A549 (cell line): Measurements from ENCODE around the gene TMEM214.

Experiments used
- CTCF ChIP-seq: fragments of >200 bp; sonication (Bioruptor Twin); formaldehyde crosslinking; IDR thresholded peaks from 3 replicates; pipeline ENCODE4 v1.5.1; 2016
- NR3C1 ChIP-seq: fragments of >200 bp; sonication (Bioruptor Twin); formaldehyde crosslinking; IDR thresholded peaks from 3 replicates; pipeline ENCODE4 v1.6.1; 2017
- PHF8 ChIP-seq: fragments of 200-600 bp; sonication (generic); IDR thresholded peaks from 2 replicates; pipeline ENCODE4 v1.6.1; 2016; ENCODE audit warnings: low read depth, mild to moderate bottlenecking, antibody characterized with exemption, moderate library complexity, borderline replicate concordance
- TF ChIP-seq, protein P1 (sequence below): fragments of 200-600 bp; sonication (generic); IDR thresholded peaks from 2 replicates; pipeline ENCODE4 v1.6.1; 2016; ENCODE audit warnings: antibody characterized with exemption, mild to moderate bottlenecking, moderate library complexity

DNA sequence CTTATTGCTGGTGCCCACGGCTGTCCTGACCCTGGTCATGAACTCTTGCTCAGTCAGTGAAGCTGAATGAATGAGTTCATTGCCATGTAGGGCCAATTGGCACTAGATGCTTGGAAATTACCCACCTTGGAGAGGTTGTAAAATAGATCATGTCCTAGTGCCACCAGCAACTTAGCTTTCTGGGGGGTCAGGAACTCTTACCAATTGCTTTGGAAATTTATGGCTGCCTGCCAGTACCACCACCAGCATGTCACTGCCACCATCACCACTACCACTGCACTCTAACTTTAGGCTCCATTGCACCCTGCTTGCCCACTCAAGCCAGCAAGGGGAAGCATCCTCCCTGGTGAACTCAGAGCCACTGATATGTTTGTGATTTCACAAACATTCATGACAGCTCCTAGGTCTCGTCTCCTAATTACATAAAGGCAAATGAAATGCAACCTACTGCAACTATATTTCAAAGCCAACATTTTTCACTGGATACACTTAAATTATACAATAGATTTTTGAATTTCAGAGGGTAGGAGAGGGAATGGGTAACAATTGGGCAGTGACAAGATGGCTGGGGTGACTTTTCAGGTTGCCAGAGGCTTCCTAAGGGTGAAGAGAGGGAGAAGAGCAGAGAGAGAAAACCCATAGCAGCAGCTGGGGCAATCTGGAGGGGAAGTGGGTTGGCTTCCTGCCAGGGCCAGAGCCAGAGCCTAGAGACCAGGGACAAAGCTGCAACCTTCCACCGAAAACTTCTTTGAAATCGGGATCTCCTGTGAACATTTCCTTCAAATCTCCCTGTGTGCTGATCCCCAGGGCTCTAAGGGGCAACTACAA is 42.2 kb downstream of the TMEM214 start:
- TF ChIP-seq NR3C1 (no peak), CTCF (no peak), PHF8 (no peak)
- TF ChIP-seq, protein P1, sequence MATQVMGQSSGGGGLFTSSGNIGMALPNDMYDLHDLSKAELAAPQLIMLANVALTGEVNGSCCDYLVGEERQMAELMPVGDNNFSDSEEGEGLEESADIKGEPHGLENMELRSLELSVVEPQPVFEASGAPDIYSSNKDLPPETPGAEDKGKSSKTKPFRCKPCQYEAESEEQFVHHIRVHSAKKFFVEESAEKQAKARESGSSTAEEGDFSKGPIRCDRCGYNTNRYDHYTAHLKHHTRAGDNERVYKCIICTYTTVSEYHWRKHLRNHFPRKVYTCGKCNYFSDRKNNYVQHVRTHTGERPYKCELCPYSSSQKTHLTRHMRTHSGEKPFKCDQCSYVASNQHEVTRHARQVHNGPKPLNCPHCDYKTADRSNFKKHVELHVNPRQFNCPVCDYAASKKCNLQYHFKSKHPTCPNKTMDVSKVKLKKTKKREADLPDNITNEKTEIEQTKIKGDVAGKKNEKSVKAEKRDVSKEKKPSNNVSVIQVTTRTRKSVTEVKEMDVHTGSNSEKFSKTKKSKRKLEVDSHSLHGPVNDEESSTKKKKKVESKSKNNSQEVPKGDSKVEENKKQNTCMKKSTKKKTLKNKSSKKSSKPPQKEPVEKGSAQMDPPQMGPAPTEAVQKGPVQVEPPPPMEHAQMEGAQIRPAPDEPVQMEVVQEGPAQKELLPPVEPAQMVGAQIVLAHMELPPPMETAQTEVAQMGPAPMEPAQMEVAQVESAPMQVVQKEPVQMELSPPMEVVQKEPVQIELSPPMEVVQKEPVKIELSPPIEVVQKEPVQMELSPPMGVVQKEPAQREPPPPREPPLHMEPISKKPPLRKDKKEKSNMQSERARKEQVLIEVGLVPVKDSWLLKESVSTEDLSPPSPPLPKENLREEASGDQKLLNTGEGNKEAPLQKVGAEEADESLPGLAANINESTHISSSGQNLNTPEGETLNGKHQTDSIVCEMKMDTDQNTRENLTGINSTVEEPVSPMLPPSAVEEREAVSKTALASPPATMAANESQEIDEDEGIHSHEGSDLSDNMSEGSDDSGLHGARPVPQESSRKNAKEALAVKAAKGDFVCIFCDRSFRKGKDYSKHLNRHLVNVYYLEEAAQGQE: no peak
